ENCODE data around the gene ZC3H12C.
A peak's percentile ranks its signal among the peaks of the same experiment; 100 is the strongest.
"Not testable (repeated sequence)": the region's sequence is repeated elsewhere in the genome, so short reads cannot be mapped to it uniquely, and the experiment has no call there.

Gene ZC3H12C

GRCh38 chr11:110208678-110209312, 115.6 kb downstream of the ZC3H12C start:
- DNase-seq: not testable (repeated sequence)

GRCh38 chr11:110209313-110209694, 116.1 kb downstream of the ZC3H12C start:
- not testable (repeated sequence) for DNase-seq

DNA sequence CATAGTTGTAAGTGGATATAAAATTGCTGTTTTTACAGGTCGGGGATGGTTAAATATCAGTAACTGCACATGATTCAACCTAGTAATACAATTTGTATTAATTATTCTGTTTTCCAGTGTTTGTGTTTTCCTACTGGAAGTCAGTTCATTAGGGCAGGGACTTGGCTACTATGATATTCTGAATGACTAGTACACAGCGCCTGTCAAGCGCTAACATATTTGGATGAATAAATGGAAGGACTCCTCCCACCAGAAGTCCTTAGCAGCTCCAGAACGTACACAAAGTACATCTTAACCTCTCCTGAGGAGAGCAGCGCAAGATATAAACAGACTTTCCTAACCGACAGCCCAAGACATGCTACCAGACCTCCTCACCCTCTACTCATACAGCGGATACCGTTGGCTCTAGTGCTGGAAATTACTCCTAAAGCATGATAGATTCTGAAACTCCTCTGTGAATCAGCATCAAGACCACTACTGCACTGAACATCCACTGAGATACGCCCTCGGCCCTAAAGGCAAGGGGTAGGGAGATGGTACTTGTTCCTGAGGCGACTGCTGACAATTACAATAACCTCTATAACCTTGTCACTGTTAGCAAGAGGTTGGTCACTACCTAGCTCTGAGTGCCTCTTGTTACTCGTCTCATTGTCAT, 124.2 kb downstream of the ZC3H12C start:
- DNase-seq: no peak

- no peak for DNase-seq
These were observed 124.7 kb downstream of the ZC3H12C start for GRCh38 chr11:110217936-110218335.

GRCh38 chr11:110219006-110219785, 126.0 kb downstream of the ZC3H12C start:
- DNase-seq: peak in 3 of 56 donors; percentile 2 to 12 (median 8)
